ENCODE measurements around the gene NANS. TPM values are rescaled to one million over a fixed set of nuclear protein-coding genes. Genes with fewer than 3 reads are reported as not detected.
"Not testable (repeated sequence)": the region's sequence is repeated elsewhere in the genome, so short reads cannot be mapped to it uniquely, and the experiment has no call there.

Gene NANS
- total RNA-seq, 1 donor from 2014 or later = 117 TPM

DNA sequence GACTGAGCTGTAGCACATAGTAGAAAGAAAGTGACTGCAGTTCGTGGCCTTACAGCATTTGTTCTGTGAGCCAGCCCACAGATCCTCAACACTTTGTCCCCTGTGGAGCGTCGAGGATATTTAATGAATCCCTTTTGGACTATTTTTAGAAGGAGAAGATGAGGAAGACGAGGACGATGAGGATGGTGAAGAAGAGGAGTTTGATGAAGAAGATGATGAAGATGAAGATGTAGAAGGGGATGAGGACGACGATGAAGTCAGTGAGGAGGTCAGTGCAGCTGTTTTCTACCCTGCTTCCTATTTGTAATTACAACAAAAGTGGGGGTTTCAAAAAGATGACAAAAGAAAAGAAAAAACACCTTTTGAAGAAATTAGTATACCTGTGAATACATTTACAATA, 45.4 kb upstream of the NANS start:
- H3K4me3 ChIP-seq (ENCODE audit: low read depth, low read length) = no peak overlapping the region
- DNase-seq (ENCODE audit: low read depth) = no peak
- TF ChIP-seq, protein P1, sequence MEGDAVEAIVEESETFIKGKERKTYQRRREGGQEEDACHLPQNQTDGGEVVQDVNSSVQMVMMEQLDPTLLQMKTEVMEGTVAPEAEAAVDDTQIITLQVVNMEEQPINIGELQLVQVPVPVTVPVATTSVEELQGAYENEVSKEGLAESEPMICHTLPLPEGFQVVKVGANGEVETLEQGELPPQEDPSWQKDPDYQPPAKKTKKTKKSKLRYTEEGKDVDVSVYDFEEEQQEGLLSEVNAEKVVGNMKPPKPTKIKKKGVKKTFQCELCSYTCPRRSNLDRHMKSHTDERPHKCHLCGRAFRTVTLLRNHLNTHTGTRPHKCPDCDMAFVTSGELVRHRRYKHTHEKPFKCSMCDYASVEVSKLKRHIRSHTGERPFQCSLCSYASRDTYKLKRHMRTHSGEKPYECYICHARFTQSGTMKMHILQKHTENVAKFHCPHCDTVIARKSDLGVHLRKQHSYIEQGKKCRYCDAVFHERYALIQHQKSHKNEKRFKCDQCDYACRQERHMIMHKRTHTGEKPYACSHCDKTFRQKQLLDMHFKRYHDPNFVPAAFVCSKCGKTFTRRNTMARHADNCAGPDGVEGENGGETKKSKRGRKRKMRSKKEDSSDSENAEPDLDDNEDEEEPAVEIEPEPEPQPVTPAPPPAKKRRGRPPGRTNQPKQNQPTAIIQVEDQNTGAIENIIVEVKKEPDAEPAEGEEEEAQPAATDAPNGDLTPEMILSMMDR (conservative IDR thresholded peaks at IDR 0.05; ENCODE audit: low read depth, low read length) = no peak

GRCh38 chr9:98016137-98016680, 40.3 kb upstream of the NANS start:
- H3K4me3 ChIP-seq (ENCODE audit: low read depth, low read length) = no peak overlapping the region
- DNase-seq (ENCODE audit: low read depth) = no peak
- TF ChIP-seq, protein P1 (conservative IDR thresholded peaks at IDR 0.05; ENCODE audit: low read depth, low read length) = no peak

DNA sequence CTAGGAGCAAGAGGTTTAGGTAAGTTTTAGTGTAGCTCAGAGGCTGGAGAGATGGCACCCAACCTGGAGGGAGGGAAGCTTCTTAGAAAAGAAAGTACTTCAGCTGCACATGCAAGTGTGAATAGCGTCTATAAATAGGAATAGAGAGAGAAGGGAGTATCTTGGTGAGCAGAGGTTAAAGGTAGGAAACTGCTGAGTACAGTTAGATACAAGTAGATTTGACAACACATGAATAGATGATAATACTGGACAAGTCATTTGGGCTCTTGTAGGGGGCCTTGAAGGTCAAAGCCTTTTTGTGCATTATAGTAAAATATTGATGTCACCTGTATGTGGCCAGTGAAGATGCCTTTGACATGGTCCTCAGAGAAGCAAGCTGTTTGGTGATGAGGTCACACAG, 39.2 kb upstream of the NANS start:
- TF ChIP-seq, protein P1 (conservative IDR thresholded peaks at IDR 0.05; ENCODE audit: low read depth, low read length) = no peak
- no peak overlapping the region for H3K4me3 ChIP-seq (ENCODE audit: low read depth, low read length)
- no peak for DNase-seq (ENCODE audit: low read depth)

- no peak for DNase-seq (ENCODE audit: low read depth)
- TF ChIP-seq, protein P1 (conservative IDR thresholded peaks at IDR 0.05; ENCODE audit: low read depth, low read length) = no peak
- H3K4me3 ChIP-seq (ENCODE audit: low read depth, low read length) = no peak overlapping the region
These were observed 38.2 kb upstream of the NANS start for GRCh38 chr9:98018347-98018746.

DNA sequence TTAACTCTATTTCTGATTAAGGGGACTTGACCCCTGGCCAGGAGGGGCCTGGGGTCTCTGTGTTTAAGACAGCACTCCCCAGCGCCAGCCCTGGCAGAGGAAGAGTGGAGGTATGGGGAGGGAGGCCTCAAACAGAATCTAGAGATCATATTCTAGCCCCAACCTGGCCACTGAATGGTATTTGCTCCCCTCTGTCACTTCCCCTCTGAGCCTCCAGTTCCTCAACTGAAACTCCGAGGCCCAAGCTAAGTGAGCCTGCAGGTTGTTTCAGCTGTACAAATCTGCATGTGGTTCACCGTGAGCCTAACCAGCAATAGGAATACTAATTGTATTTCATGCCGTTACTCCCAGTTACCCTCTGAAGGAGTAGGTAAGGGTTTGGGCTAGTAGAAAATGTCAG, 37.4 kb upstream of the NANS start:
- no peak overlapping the region for H3K4me3 ChIP-seq (ENCODE audit: low read depth, low read length)
- TF ChIP-seq, protein P1 (conservative IDR thresholded peaks at IDR 0.05; ENCODE audit: low read depth, low read length) = no peak
- no peak for DNase-seq (ENCODE audit: low read depth)

GRCh38 chr9:98019869-98020268, 36.7 kb upstream of the NANS start:
- not testable (repeated sequence) for H3K4me3 ChIP-seq (ENCODE audit: low read depth, low read length); DNase-seq (ENCODE audit: low read depth)

GRCh38 chr9:98020476-98021145, 35.9 kb upstream of the NANS start:
- DNase-seq (ENCODE audit: low read depth) = no peak
- no peak overlapping the region for H3K4me3 ChIP-seq (ENCODE audit: low read depth, low read length)
- TF ChIP-seq, protein P1 (conservative IDR thresholded peaks at IDR 0.05; ENCODE audit: low read depth, low read length) = no peak
